ENCODE measurements around the gene LIN9.
"Not testable (repeated sequence)": the region's sequence is repeated elsewhere in the genome, so short reads cannot be mapped to it uniquely, and the experiment has no call there.

LIN9 gene

GRCh38 chr1:226272233-226272902, 36.6 kb downstream of the LIN9 start:
- DNase-seq: not testable (repeated sequence)

- DNase-seq: no peak
Measured at GRCh38 chr1:226268421-226269124, 40.4 kb downstream of the LIN9 start.

GRCh38 chr1:226261818-226262217, 47.1 kb downstream of the LIN9 start:
- no peak for DNase-seq

- DNase-seq: no peak
Measured at GRCh38 chr1:226255380-226255779, 53.6 kb downstream of the LIN9 start.

- no peak for DNase-seq
Measured at GRCh38 chr1:226253933-226254332, 55.0 kb downstream of the LIN9 start.

GRCh38 chr1:226252841-226253240, 56.1 kb downstream of the LIN9 start:
- DNase-seq: not testable (repeated sequence)

GRCh38 chr1:226250511-226250910, 58.5 kb downstream of the LIN9 start:
- no peak for DNase-seq

GRCh38 chr1:226248796-226249195, 60.2 kb downstream of the LIN9 start:
- DNase-seq: no peak

GRCh38 chr1:226248091-226248490, 60.9 kb downstream of the LIN9 start:
- DNase-seq: no peak

- DNase-seq: no peak
Measured at GRCh38 chr1:226239421-226239820, 69.5 kb downstream of the LIN9 start.

GRCh38 chr1:226236826-226237225, 72.1 kb downstream of the LIN9 start:
- DNase-seq: no peak

- no peak for DNase-seq
Measured at GRCh38 chr1:226233806-226234205, 75.2 kb downstream of the LIN9 start.

GRCh38 chr1:226233293-226233692, 75.7 kb downstream of the LIN9 start:
- DNase-seq: no peak

- DNase-seq: no peak
Measured at GRCh38 chr1:226226601-226227000, 82.4 kb downstream of the LIN9 start.

GRCh38 chr1:226223786-226224244, 85.1 kb downstream of the LIN9 start:
- DNase-seq: peak; percentile 27

- DNase-seq: no peak
Measured at GRCh38 chr1:226223157-226223785, 85.7 kb downstream of the LIN9 start, which contains the start of gene MIXL1. Gene MIXL1 (plus strand): TSS chr1:226223664. CDS start chr1:226223682, 18 bp downstream.

GRCh38 chr1:226222686-226223085, 86.3 kb downstream of the LIN9 start:
- DNase-seq: no peak

- DNase-seq: no peak
Measured at GRCh38 chr1:226220473-226221189, 88.3 kb downstream of the LIN9 start.

- DNase-seq: no peak
Measured at GRCh38 chr1:226217273-226217672, 91.7 kb downstream of the LIN9 start.

- DNase-seq: no peak
Measured at GRCh38 chr1:226216056-226216455, 92.9 kb downstream of the LIN9 start.

GRCh38 chr1:226215239-226215638, 93.7 kb downstream of the LIN9 start:
- no peak for DNase-seq

GRCh38 chr1:226212545-226212944, 96.4 kb downstream of the LIN9 start:
- no peak for DNase-seq

GRCh38 chr1:226211181-226211821, 97.7 kb downstream of the LIN9 start:
- no peak for DNase-seq
